Activated CD4-positive, alpha-beta T cell treated with anti-CD3 and anti-CD28 coated beads, Interleukin-2, amount 10 ng/mL, durations not matched to agents 7 days and 5 days (primary cell): ENCODE results near the gene NOSTRIN. TPM values are rescaled to one million over a fixed set of nuclear protein-coding genes. Genes with fewer than 3 reads are reported as not detected.
"Not testable (repeated sequence)": the region's sequence is repeated elsewhere in the genome, so short reads cannot be mapped to it uniquely, and the experiment has no call there.

Source experiments
- CTCF ChIA-PET: fragments of 350-600 bp; sonication (Branson Sonifier 250); formaldehyde crosslinking; loops from one replicate; lab custom pipeline; 2021; ENCODE audit warnings: antibody characterized with exemption; lab: Charles Lee
- POLR2A ChIA-PET: fragments of 350-600 bp; sonication (Branson Sonifier 250); formaldehyde crosslinking; loops from one replicate; lab custom pipeline; 2021; ENCODE audit warnings: antibody characterized with exemption; lab: Charles Lee
- DNase-seq: peaks from one replicate; pipeline ENCODE4 v3.0.0-alpha.2; 2020
- H3K27ac Mint-ChIP-seq: one replicate; pipeline ENCODE4 v1.8.0; 2021; ENCODE audit warnings: mild to moderate bottlenecking, moderate library complexity, mixed read lengths
- H3K27me3 Mint-ChIP-seq: one replicate; pipeline ENCODE4 v1.8.0; 2021; ENCODE audit warnings: mixed read lengths
- H3K36me3 Mint-ChIP-seq: one replicate; pipeline ENCODE4 v1.8.0; 2021; ENCODE audit warnings: low read depth, mixed read lengths
- H3K4me1 Mint-ChIP-seq: one replicate; pipeline ENCODE4 v1.8.0; 2021; ENCODE audit warnings: mixed read lengths
- H3K4me3 Mint-ChIP-seq: one replicate; pipeline ENCODE4 v1.8.0; 2021; ENCODE audit warnings: mild to moderate bottlenecking, moderate library complexity, mixed read lengths
- H3K9me3 Mint-ChIP-seq: one replicate; pipeline ENCODE4 v1.8.0; 2021; ENCODE audit warnings: mixed read lengths
- total RNA-seq, 2 experiments: library from RNA; stranded (reverse); gene quantifications; one replicate each; pipeline ENCODE4 v1.2.3, GENCODE V29; 2021

Gene NOSTRIN
- total RNA-seq, 2 experiments from 2014 or later, result not detected

GRCh38 chr2:168874368-168875054 lies 72.1 kb downstream of the NOSTRIN start:
- CTCF ChIA-PET, result no interaction called here
- POLR2A ChIA-PET, result interaction anchor here (0.6 kb wide), 1 partner anchor 15 kb away, joined by 5 read pairs; no protein-coding TSS in a partner anchor
- no peak for DNase-seq
- Mint-ChIP-seq H3K36me3 (peaks cover 51% of the 10 kb centered on the region), H3K4me3 (no peak overlapping the region), H3K27ac (no peak overlapping the region), H3K9me3 (peaks cover 2% of the 10 kb centered on the region), H3K27me3 (no peaks in the 10 kb centered on the region), H3K4me1 (peaks cover 3% of the 10 kb centered on the region)

GRCh38 chr2:168882163-168882562 lies 79.7 kb downstream of the NOSTRIN start:
- CTCF ChIA-PET, POLR2A ChIA-PET, DNase-seq, H3K4me3 Mint-ChIP-seq, H3K9me3 Mint-ChIP-seq, H3K27ac Mint-ChIP-seq, H3K27me3 Mint-ChIP-seq: not testable (repeated sequence)
- Mint-ChIP-seq H3K4me1 (peaks cover 28% of the 10 kb centered on the region), H3K36me3 (peaks cover 51% of the 10 kb centered on the region)

GRCh38 chr2:168884975-168885374 lies 82.5 kb downstream of the NOSTRIN start:
- no peak overlapping the region for H3K27ac Mint-ChIP-seq
- H3K27me3 Mint-ChIP-seq, result no peaks in the 10 kb centered on the region
- H3K4me1 Mint-ChIP-seq, result peaks cover 40% of the 10 kb centered on the region
- no peak for DNase-seq
- no peak overlapping the region for H3K4me3 Mint-ChIP-seq
- ChIA-PET POLR2A (no interaction called here), CTCF (interaction anchor here (1.0 kb wide), 1 partner anchor 112 kb away, joined by 3 read pairs; no protein-coding TSS in a partner anchor)
- H3K9me3 Mint-ChIP-seq, result no peaks in the 10 kb centered on the region
- H3K36me3 Mint-ChIP-seq, result peaks cover 61% of the 10 kb centered on the region

GRCh38 chr2:168889635-168890005 lies 87.2 kb downstream of the NOSTRIN start:
- ChIA-PET CTCF (no interaction called here), POLR2A (interaction anchor here (0.6 kb wide), 1 partner anchor 14 kb away, joined by 5 read pairs; no protein-coding TSS in a partner anchor)
- Mint-ChIP-seq H3K27me3 (peaks cover 24% of the 10 kb centered on the region), H3K36me3 (peaks cover 39% of the 10 kb centered on the region), H3K27ac (peak overlapping the region; percentile 98), H3K4me1 (peaks cover 35% of the 10 kb centered on the region), H3K4me3 (peak overlapping the region; percentile 90), H3K9me3 (no peaks in the 10 kb centered on the region)
- peak; percentile 8 for DNase-seq

- Mint-ChIP-seq H3K9me3 (no peaks in the 10 kb centered on the region), H3K4me3 (peak within 1 kb of the TSS; percentile 90), H3K27ac (peak within 1 kb of the TSS; percentile 98), H3K4me1 (peaks cover 32% of the 10 kb centered on the region), H3K27me3 (peaks cover 28% of the 10 kb centered on the region), H3K36me3 (peaks cover 35% of the 10 kb centered on the region)
- ChIA-PET CTCF (interaction anchor here (0.7 kb wide), 1 partner anchor 13 kb away, joined by 3 read pairs; no protein-coding TSS in a partner anchor), POLR2A (interaction anchor here (0.6 kb wide), 1 partner anchor 15 kb away, joined by 5 read pairs; no protein-coding TSS in a partner anchor)
- peak; percentile 94 for DNase-seq
Measured at GRCh38 chr2:168890006-168890782, 87.8 kb downstream of the NOSTRIN start, which contains the start of gene SPC25. TSS of gene SPC25 (minus strand) at chr2:168890430. CDS start at chr2:168889519, 911 bp downstream.

GRCh38 chr2:168892327-168892726 lies 89.9 kb downstream of the NOSTRIN start:
- H3K4me3 Mint-ChIP-seq, result no peak overlapping the region
- peaks cover 24% of the 10 kb centered on the region for H3K4me1 Mint-ChIP-seq
- no peaks in the 10 kb centered on the region for H3K9me3 Mint-ChIP-seq
- H3K27me3 Mint-ChIP-seq, result peaks cover 38% of the 10 kb centered on the region
- peaks cover 18% of the 10 kb centered on the region for H3K36me3 Mint-ChIP-seq
- ChIA-PET CTCF (interaction anchor here (1.0 kb wide), 1 partner anchor 12 kb away, joined by 3 read pairs; no protein-coding TSS in a partner anchor), POLR2A (no interaction called here)
- no peak for DNase-seq
- no peak overlapping the region for H3K27ac Mint-ChIP-seq

GRCh38 chr2:168894101-168894500 lies 91.7 kb downstream of the NOSTRIN start:
- Mint-ChIP-seq H3K27me3 (peaks cover 39% of the 10 kb centered on the region), H3K9me3 (no peaks in the 10 kb centered on the region), H3K4me3 (no peak overlapping the region), H3K4me1 (peaks cover 16% of the 10 kb centered on the region), H3K36me3 (peaks cover 6% of the 10 kb centered on the region), H3K27ac (no peak overlapping the region)
- no peak for DNase-seq
- POLR2A ChIA-PET, result no interaction called here
- CTCF ChIA-PET, result no interaction called here

GRCh38 chr2:168894720-168895119 lies 92.3 kb downstream of the NOSTRIN start:
- ChIA-PET CTCF (no interaction called here), POLR2A (no interaction called here)
- DNase-seq, result no peak
- no peak overlapping the region for H3K27ac Mint-ChIP-seq
- peaks cover 9% of the 10 kb centered on the region for H3K4me1 Mint-ChIP-seq
- H3K9me3 Mint-ChIP-seq, result no peaks in the 10 kb centered on the region
- H3K36me3 Mint-ChIP-seq, result peaks cover 3% of the 10 kb centered on the region
- peaks cover 43% of the 10 kb centered on the region for H3K27me3 Mint-ChIP-seq
- H3K4me3 Mint-ChIP-seq, result no peak overlapping the region

- Mint-ChIP-seq H3K27me3 (peaks cover 51% of the 10 kb centered on the region), H3K4me3 (no peak overlapping the region), H3K36me3 (no peaks in the 10 kb centered on the region), H3K4me1 (peaks cover 1% of the 10 kb centered on the region), H3K27ac (no peak overlapping the region), H3K9me3 (no peaks in the 10 kb centered on the region)
- no peak for DNase-seq
- ChIA-PET POLR2A (no interaction called here), CTCF (no interaction called here)
Measured at GRCh38 chr2:168895771-168896170, 93.3 kb downstream of the NOSTRIN start.

GRCh38 chr2:168896783-168897182 lies 94.3 kb downstream of the NOSTRIN start:
- ChIA-PET CTCF (interaction anchor here (1.0 kb wide), 1 partner anchor 13 kb away, joined by 3 read pairs; no protein-coding TSS in a partner anchor), POLR2A (no interaction called here)
- Mint-ChIP-seq H3K27me3 (peaks cover 50% of the 10 kb centered on the region), H3K4me1 (no peaks in the 10 kb centered on the region), H3K4me3 (no peak overlapping the region), H3K9me3 (no peaks in the 10 kb centered on the region), H3K27ac (no peak overlapping the region), H3K36me3 (no peaks in the 10 kb centered on the region)
- no peak for DNase-seq

GRCh38 chr2:168897449-168897848 lies 95.0 kb downstream of the NOSTRIN start:
- Mint-ChIP-seq H3K27ac (no peak overlapping the region), H3K4me1 (no peaks in the 10 kb centered on the region), H3K36me3 (no peaks in the 10 kb centered on the region), H3K27me3 (peaks cover 47% of the 10 kb centered on the region), H3K4me3 (no peak overlapping the region), H3K9me3 (no peaks in the 10 kb centered on the region)
- POLR2A ChIA-PET, result no interaction called here
- no peak for DNase-seq
- CTCF ChIA-PET, result interaction anchor here (1.0 kb wide), 1 partner anchor 12 kb away, joined by 3 read pairs; no protein-coding TSS in a partner anchor

- no peaks in the 10 kb centered on the region for H3K9me3 Mint-ChIP-seq
- H3K36me3 Mint-ChIP-seq, result no peaks in the 10 kb centered on the region
- DNase-seq, result no peak
- H3K4me1 Mint-ChIP-seq, result no peaks in the 10 kb centered on the region
- no peak within 1 kb of the TSS for H3K27ac Mint-ChIP-seq
- ChIA-PET POLR2A (no interaction called here), CTCF (interaction anchor here (0.5 kb wide), 1 partner anchor 460 kb away, joined by 3 read pairs; no protein-coding TSS in a partner anchor)
- peaks cover 48% of the 10 kb centered on the region for H3K27me3 Mint-ChIP-seq
- H3K4me3 Mint-ChIP-seq, result no peak within 1 kb of the TSS
Measured at GRCh38 chr2:168901003-168901402, 98.6 kb downstream of the NOSTRIN start, which contains the start of gene G6PC2. TSS of gene G6PC2 (plus strand) at chr2:168901291. CDS start at chr2:168901332, 41 bp downstream.
